SJCRH30 (cell line): ENCODE measurements around the gene TAB2. TPM values are rescaled to one million over a fixed set of nuclear protein-coding genes. Genes with fewer than 3 reads are reported as not detected.
A peak's percentile ranks its signal among the peaks of the same experiment; 100 is the strongest.
"Not testable (repeated sequence)": the region's sequence is repeated elsewhere in the genome, so short reads cannot be mapped to it uniquely, and the experiment has no call there.

Source experiments
- DNase-seq, 2 experiments: peaks; one replicate each; pipeline ENCODE4 v3.0.0-alpha.2; 2015 to 2020
- H3K27ac ChIP-seq: fragments of 250-450 bp; sonication (Bioruptor Pico); 2 replicates; pipeline ENCODE4 v1.5.1; 2020; ENCODE audit warnings: mild to moderate bottlenecking, moderate library complexity
- H3K27me3 ChIP-seq: fragments of 250-450 bp; sonication (Bioruptor Pico); 2 replicates; pipeline ENCODE4 v1.5.1; 2020; ENCODE audit warnings: mild to moderate bottlenecking, moderate library complexity
- H3K36me3 ChIP-seq: fragments of 250-450 bp; sonication (Bioruptor Pico); 2 replicates; pipeline ENCODE4 v1.5.1; 2020; ENCODE audit warnings: mild to moderate bottlenecking, moderate library complexity
- H3K4me1 ChIP-seq: fragments of 250-450 bp; sonication (Bioruptor Pico); 2 replicates; pipeline ENCODE4 v1.5.1; 2020; ENCODE audit warnings: mild to moderate bottlenecking, moderate library complexity
- H3K4me3 ChIP-seq: fragments of 250-450 bp; sonication (Bioruptor Pico); 2 replicates; pipeline ENCODE4 v1.5.1; 2020; ENCODE audit warnings: mild to moderate bottlenecking, moderate library complexity
- H3K9me3 ChIP-seq: fragments of 250-450 bp; sonication (Bioruptor Pico); replicated peaks from 2 replicates; pipeline ENCODE4 v1.5.1; 2020; ENCODE audit warnings: mild to moderate bottlenecking, moderate library complexity
- total RNA-seq: library from RNA; depleted of rRNA; stranded (reverse); fragments of >200 nt; shearing (Covaris generic); gene quantifications from 2 replicates; pipeline ENCODE4 v1.2.3, GENCODE V29; 2014

TAB2 gene
- total RNA-seq, 1 experiment from 2014 or later, result 37.6 TPM

DNA sequence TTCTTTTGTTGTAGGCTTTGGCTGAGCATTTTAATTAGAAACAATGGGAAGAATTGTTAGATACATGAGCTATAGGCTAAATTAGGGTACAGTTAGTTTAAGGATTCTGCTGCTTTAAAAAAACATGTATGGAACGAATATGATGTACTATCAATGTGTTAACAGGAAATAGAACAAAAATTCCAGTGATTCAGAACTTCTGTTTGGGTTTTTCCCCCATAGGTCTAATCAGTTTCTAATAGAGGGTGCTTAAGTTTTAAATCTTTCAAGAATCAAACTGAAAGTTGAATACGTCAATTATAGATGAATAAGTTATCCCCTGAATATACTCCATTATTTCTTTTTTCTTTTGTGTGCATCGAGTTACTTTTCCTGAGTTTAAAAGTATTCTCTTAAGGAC is 1.9 kb downstream of the TAB2 start:
- H3K27ac ChIP-seq, result no peak overlapping the region
- no peaks in the 10 kb centered on the region for H3K27me3 ChIP-seq
- H3K4me1 ChIP-seq, result peaks cover 3% of the 10 kb centered on the region; the same call in 1 of the 2 replicates
- no peaks in the 10 kb centered on the region for H3K9me3 ChIP-seq
- no peak for DNase-seq
- H3K36me3 ChIP-seq, result no peaks in the 10 kb centered on the region
- H3K4me3 ChIP-seq, result peak overlapping the region; percentile 100

DNA sequence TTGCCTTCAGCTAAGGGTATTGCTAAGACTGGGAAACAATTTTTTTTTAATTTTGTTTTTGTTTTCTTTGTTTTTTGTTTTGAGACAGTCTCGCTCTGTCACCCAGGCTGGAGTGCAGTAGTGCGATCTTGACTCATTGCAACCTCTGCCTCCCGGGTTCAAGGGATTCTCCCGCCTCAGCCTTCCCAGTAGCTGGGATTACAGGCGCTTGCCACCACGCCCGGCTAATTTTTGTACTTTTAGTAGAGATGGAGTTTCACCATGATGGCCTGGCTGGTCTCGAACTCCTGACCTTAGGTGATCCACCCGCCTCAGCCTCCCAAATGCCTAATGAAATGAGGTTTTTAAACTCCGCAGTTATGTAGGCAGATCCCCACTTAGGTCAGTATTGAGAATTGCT is 2.5 kb downstream of the TAB2 start:
- not testable (repeated sequence) for DNase-seq, H3K4me3 ChIP-seq, H3K9me3 ChIP-seq, H3K4me1 ChIP-seq, H3K36me3 ChIP-seq, H3K27me3 ChIP-seq, H3K27ac ChIP-seq

DNA sequence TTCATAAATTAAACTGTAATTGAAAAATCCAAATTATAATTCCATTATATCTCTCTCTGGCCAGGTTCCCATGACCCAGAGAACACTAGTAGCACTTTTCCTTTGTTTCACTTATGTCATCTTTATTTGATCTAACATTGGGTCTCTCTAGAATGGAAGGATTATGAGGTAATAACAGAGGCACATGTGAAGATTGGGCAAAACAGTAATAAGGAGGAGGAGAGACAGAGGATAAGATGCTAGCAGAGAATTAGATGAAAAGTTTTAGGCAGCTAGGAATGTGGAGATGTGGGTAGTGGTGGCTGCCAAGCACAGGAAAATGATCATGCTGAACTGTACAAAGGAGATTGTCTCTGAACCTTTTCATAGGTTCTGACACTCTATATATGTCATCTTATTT is 3.3 kb downstream of the TAB2 start:
- DNase-seq, result no peak
- Histone ChIP-seq H3K4me1 (peaks cover 3% of the 10 kb centered on the region; the same call in 1 of the 2 replicates), H3K27me3 (no peaks in the 10 kb centered on the region), H3K9me3 (no peaks in the 10 kb centered on the region), H3K27ac (no peak overlapping the region), H3K36me3 (no peaks in the 10 kb centered on the region; the same call in 1 of the 2 replicates), H3K4me3 (no peak overlapping the region)

DNA sequence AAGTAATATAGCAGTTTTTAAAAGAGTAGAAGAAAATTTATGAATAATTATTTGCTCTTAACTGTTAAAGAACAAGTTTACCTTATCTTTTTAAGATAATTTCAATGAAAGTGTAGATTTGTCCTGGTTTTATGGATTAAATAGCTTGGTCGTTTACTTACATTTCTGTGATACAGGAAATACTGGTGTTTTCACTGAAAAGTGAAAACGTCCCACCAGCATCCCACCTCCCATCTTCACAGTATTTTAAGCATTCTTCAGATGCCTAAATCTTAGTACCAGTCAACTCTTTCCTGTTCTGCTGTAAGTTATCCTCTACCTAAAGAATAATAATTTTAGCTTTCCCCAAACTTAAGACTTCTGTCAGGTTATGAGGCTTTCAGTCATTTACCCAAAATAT is 5.8 kb downstream of the TAB2 start:
- no peak overlapping the region for H3K4me3 ChIP-seq
- H3K27ac ChIP-seq, result no peak overlapping the region
- DNase-seq, result no peak
- H3K36me3 ChIP-seq, result no peaks in the 10 kb centered on the region; the same call in 1 of the 2 replicates
- no peaks in the 10 kb centered on the region for H3K27me3 ChIP-seq
- H3K4me1 ChIP-seq, result no peaks in the 10 kb centered on the region; the same call in 1 of the 2 replicates
- no peaks in the 10 kb centered on the region for H3K9me3 ChIP-seq

DNA sequence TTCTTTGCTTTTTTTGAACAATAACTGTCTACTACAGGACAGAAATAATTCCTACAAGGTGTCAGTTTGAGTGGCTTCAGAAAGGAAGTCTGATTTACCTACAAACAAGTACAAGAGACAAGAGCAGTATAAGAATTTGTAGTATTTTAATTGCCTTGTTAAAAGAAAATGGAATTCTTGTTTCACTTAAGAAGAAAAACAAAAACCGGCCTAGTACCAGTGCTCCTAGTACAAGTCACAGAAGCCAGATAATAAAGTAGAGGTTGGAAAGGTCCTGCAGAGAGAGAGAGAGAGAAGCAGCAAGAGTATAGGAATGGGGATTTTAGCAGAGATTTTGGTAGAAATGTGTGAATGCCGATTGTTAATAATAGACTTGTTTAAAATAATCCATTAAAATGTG is 6.4 kb downstream of the TAB2 start:
- H3K36me3 ChIP-seq, result no peaks in the 10 kb centered on the region; the same call in 1 of the 2 replicates
- H3K4me3 ChIP-seq, result no peak overlapping the region
- DNase-seq, result no peak
- H3K9me3 ChIP-seq, result no peaks in the 10 kb centered on the region
- no peaks in the 10 kb centered on the region for H3K27me3 ChIP-seq
- no peak overlapping the region for H3K27ac ChIP-seq
- H3K4me1 ChIP-seq, result no peaks in the 10 kb centered on the region; the same call in 1 of the 2 replicates

DNA sequence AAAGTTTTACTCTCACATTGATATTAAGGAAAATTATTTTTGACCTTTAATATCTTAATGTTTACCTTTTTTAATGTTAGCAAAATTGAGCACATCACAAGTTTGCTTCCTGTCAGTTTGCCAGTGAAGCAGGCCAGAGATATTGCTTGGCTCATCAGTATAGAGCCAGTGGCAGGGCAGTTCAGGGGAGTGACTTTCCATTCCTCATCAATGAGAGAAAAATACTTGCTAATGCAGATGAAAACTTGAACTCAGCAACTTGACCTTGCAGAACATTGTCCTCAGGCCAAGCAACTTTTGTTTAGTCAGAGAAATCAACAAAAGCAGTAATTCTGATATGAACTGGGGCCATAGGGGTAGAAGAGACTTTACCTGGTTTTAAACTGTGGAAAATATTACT is 6.9 kb downstream of the TAB2 start:
- Histone ChIP-seq H3K4me3 (no peak overlapping the region), H3K4me1 (no peaks in the 10 kb centered on the region; the same call in 1 of the 2 replicates), H3K27me3 (no peaks in the 10 kb centered on the region), H3K9me3 (no peaks in the 10 kb centered on the region), H3K36me3 (no peaks in the 10 kb centered on the region; the same call in 1 of the 2 replicates), H3K27ac (no peak overlapping the region)
- no peak for DNase-seq

DNA sequence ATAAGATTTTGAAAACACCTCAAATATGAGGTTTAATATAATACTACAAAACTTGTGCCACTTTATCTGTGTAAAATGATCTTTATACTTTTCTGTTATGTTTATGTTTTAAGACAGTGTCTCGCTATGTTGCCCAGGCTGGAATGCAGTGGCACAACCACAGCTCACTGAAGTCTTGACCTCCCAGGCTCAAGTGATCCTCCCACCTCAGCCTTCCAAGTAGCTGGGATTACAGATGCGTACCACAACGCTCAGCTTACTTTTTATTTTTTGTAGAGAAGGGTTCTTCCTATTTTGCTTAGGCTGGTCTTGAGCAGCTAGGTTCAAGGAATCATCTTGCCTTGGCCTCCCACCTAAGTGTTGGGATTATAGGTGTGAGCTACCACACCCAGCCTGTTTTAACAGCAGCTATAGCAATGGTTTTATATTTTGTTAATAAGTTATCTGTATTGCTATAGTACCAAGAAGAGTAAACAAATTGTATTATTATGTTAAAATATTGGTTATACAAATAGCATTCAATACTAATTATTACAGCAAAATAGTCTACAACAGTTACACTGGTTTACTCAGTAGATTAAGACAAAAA is 8.2 kb downstream of the TAB2 start:
- Histone ChIP-seq H3K27ac (no peak overlapping the region), H3K4me3 (no peak overlapping the region), H3K9me3 (no peaks in the 10 kb centered on the region), H3K4me1 (no peaks in the 10 kb centered on the region; the same call in 1 of the 2 replicates), H3K27me3 (no peaks in the 10 kb centered on the region), H3K36me3 (no peaks in the 10 kb centered on the region; the same call in 1 of the 2 replicates)
- DNase-seq, result no peak

DNA sequence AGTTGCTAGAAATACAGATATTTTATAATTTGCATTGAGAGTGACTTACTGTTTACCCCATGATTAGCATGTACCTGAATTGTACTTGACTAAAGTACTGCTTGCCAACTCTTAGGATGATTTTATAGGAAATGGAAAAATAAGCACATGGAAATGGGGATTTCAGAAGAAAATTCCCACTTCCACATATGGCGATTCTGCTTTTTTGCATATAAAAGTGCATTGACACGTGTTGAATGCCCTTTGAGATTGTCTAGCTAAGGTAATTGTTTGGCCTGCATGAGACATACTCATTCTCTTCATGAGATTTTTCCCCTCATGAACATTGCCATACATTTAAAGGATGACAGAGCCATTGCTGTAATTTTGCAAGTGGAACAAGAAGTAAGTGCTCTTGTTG is 10.1 kb downstream of the TAB2 start:
- DNase-seq, result no peak
- H3K4me1 ChIP-seq, result no peaks in the 10 kb centered on the region
- no peaks in the 10 kb centered on the region for H3K27me3 ChIP-seq
- H3K9me3 ChIP-seq, result no peaks in the 10 kb centered on the region
- H3K27ac ChIP-seq, result no peak overlapping the region
- H3K4me3 ChIP-seq, result no peak overlapping the region
- no peaks in the 10 kb centered on the region; the same call in 1 of the 2 replicates for H3K36me3 ChIP-seq

DNA sequence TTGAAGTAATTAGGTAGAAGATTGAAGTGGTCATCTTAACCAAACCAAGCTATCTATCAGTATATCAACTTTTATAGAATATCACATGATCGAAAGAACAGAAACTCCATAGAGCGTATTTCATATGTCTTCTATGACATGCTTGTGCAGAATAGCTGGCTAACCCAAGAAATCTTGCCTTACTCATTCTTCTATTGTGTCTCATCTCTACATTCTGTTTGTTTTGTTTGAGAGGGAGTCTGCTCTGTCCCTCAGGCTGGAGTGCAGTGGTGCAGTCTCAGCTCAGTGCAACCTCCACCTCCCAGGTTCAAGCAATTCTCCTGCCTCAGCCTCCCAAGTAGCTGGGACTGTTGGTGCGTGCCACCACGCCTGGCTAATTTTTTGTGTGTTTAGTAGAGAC is 10.6 kb downstream of the TAB2 start:
- no peaks in the 10 kb centered on the region for H3K4me1 ChIP-seq
- H3K27ac ChIP-seq, result no peak overlapping the region
- no peaks in the 10 kb centered on the region; the same call in 1 of the 2 replicates for H3K36me3 ChIP-seq
- no peak for DNase-seq
- no peaks in the 10 kb centered on the region for H3K9me3 ChIP-seq
- H3K4me3 ChIP-seq, result no peak overlapping the region
- H3K27me3 ChIP-seq, result no peaks in the 10 kb centered on the region

DNA sequence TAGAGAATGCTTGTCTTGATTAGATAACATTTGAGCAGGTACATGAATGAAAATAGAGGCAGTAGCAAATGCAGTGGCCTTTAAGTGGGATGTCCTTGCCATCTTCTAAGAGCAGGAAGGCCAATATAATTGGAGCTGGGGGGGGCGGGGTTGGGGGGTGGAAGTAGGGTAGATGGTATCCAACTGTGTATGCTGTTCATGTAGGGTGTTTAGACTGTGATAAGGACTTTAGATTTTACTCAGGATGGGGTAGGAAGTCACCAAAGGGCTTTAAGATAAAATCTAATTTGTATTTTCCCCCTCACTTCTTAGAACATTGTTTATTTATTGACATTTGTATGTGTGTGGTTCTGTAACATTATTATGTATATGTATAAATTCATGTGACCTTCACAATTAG is 12.0 kb downstream of the TAB2 start:
- Histone ChIP-seq H3K9me3 (no peaks in the 10 kb centered on the region), H3K36me3 (no peaks in the 10 kb centered on the region; the same call in 1 of the 2 replicates), H3K4me3 (no peak overlapping the region), H3K27me3 (no peaks in the 10 kb centered on the region), H3K27ac (no peak overlapping the region), H3K4me1 (no peaks in the 10 kb centered on the region)
- DNase-seq, result no peak

DNA sequence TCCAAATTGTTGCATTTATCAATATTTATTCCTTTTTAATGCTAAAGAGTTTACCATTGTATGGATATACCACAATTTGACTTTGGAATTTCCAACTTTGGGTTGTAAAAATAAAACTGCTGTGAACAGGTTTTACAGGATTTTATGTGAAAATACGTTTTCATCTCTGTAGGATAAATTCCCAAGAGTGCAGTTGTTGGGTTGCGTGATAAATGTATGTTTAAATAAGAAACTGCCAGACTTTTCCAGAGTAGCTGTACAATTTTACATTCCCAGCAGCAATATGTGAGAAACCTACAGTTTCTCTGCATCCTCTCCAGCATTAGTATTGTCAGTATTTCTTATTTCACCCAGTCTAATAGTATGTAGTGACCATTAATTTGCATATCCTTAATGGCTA is 12.6 kb downstream of the TAB2 start:
- no peaks in the 10 kb centered on the region for H3K4me1 ChIP-seq
- no peak overlapping the region for H3K27ac ChIP-seq
- H3K4me3 ChIP-seq, result no peak overlapping the region
- H3K27me3 ChIP-seq, result no peaks in the 10 kb centered on the region
- no peaks in the 10 kb centered on the region; the same call in 1 of the 2 replicates for H3K36me3 ChIP-seq
- H3K9me3 ChIP-seq, result no peaks in the 10 kb centered on the region
- no peak for DNase-seq

DNA sequence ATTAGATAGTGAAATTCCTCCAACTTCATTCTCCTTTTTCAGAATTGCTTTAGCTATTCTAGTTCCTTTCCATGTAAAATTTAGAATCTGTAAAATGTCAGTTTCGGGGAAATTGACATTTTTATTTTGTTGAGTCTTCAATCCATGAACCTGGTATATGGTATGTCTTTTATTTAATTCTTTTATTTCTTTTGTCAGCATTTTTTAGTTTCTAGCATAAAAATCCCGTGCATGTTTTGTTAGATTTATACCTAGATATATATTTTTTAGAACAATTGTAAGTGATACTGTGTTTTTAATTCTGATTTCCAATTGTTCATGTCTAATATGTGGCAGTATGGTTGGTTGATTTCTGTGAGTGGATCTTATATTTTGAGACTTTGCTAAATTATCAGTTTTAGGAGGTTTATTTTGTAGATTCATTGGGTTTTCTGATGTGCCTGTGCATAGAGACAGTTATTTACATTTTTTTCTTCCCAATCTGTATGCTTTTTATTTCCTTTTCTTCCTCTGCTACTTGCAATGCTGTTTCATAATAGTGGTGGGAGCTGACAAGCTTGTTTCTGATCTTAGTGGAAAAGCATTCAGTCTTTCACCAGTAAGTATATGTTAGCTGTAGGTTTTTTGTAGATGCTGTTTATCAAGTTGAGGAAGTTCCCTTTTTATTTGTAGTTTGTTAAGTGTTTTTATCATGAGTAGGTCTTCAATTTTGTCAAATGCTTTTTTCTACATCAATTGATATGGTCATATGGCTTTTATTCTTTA is 13.7 kb downstream of the TAB2 start:
- no peak overlapping the region for H3K27ac ChIP-seq
- H3K9me3 ChIP-seq, result no peaks in the 10 kb centered on the region
- no peak overlapping the region for H3K4me3 ChIP-seq
- H3K27me3 ChIP-seq, result no peaks in the 10 kb centered on the region
- no peak for DNase-seq
- H3K36me3 ChIP-seq, result no peaks in the 10 kb centered on the region
- H3K4me1 ChIP-seq, result no peaks in the 10 kb centered on the region

DNA sequence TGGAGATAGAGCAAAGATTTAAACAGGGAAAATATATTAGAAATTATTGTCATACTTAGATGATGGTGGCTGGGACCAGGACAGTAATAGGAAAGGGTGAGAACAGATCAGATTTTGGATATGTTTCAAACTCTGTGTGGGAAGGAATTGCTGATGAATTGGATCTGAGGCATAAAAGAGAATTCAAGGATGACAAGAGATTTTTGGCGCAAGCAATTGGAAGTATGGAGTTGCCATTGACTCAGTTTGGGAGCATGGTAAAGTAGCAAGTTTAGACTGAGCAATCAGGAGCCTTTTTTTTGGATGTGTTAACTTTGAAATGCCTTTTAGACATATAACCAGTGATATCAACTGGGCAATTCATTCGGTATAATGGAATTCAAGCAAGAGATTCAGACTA is 14.4 kb downstream of the TAB2 start:
- Histone ChIP-seq H3K4me1 (no peaks in the 10 kb centered on the region), H3K27ac (no peak overlapping the region), H3K4me3 (no peak overlapping the region), H3K9me3 (no peaks in the 10 kb centered on the region), H3K27me3 (no peaks in the 10 kb centered on the region), H3K36me3 (no peaks in the 10 kb centered on the region)
- no peak for DNase-seq

DNA sequence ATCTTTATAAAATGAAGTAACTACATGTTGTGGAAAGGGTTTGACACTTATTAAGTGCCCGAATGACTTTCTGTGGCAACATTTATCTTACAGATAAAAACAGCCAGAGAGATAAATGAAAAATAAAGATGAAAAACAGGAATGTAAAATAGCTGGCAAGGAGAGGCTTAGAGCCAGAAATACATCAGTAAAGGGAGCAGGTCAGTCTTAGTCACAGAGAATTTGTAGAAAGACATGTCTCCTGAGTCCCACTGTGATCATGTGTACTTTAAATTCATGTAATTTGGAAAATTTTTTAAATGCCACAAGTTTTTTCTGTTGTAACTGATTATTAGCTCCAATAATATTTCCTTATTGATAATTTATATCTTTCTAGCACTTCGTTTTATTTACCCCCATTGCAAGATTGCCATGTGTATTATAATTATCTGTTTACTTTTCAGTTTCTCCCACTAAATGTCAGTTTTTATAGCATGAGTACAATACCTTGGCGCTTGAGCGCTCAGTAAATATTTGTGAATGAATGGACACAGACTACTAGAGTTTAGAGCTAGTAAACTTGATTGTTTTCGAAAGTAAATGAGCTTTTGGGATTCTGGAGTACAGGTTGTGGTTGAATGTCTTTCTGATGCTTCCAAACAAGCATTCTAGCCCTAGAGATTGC is 15.2 kb downstream of the TAB2 start:
- Histone ChIP-seq H3K4me1 (no peaks in the 10 kb centered on the region), H3K27ac (no peak overlapping the region), H3K4me3 (no peak overlapping the region), H3K9me3 (no peaks in the 10 kb centered on the region), H3K36me3 (no peaks in the 10 kb centered on the region), H3K27me3 (no peaks in the 10 kb centered on the region)
- DNase-seq, result no peak

DNA sequence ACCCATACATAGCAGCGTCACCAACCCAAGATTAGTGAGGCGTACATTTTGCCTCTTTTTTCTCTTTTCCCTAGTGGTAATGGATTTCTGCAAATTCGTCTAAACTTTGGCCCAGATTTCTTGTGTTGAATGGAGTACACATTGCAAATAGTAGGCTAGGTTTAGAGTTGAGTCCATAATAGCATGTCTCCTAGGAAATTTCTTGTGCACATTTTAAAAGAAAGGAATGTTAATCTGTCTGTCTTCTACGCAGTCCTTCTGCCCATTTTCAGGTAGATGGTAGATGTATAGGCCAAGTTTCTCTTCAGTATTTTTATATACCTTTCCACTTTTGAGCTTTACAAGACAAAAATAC is 15.7 kb downstream of the TAB2 start:
- Histone ChIP-seq H3K9me3 (no peaks in the 10 kb centered on the region), H3K4me1 (no peaks in the 10 kb centered on the region), H3K27ac (no peak overlapping the region), H3K27me3 (no peaks in the 10 kb centered on the region), H3K36me3 (no peaks in the 10 kb centered on the region), H3K4me3 (no peak overlapping the region)
- no peak for DNase-seq
